GM12878 (cell line): Measurements from ENCODE around the gene ZBED1. TPM values are rescaled to one million over a fixed set of nuclear protein-coding genes. Genes with fewer than 3 reads are reported as not detected.

Experiments used
- ATAC-seq: fragments of 200-7000 bp; cut with Tn5 transposase; 3 replicates; pipeline ENCODE4 v1.9.1; 2020; ENCODE audit warnings: mild to moderate bottlenecking, moderate library complexity
- BruUV-seq: library from RNA; stranded (reverse); fragments of 400-500 nt; replicated peaks from 2 replicates; lab custom pipeline; 2021; lab: Mats Ljungman, UMichigan
- CTCF ChIA-PET: fragments of 300-600 bp; sonication (Branson Sonifier 250); formaldehyde crosslinking; extraction: SDS; loops from one replicate; lab custom pipeline; 2021; ENCODE audit warnings: inconsistent platforms; lab: Yijun Ruan, JAX
- POLR2A ChIA-PET: fragments of 350-600 bp; formaldehyde crosslinking; extraction: SDS; loops from one replicate; lab custom pipeline; 2021; ENCODE audit warnings: inconsistent platforms; lab: Charles Lee
- RAD21 ChIA-PET: fragments of 300-600 bp; sonication (Branson Sonifier 250); formaldehyde crosslinking; loops from one replicate; lab custom pipeline; 2023; ENCODE audit warnings: antibody characterized with exemption; ENCODE audit not compliant: unreplicated experiment; lab: Charles Lee
- SMC1A ChIA-PET: fragments of 300-600 bp; sonication (Branson Sonifier 250); formaldehyde crosslinking; loops from one replicate; lab custom pipeline; 2023; ENCODE audit not compliant: unreplicated experiment, uncharacterized antibody; lab: Charles Lee
- DNase-seq: peaks from one replicate; pipeline ENCODE4 v3.0.0-alpha.2; 2011; ENCODE audit warnings: low read depth, low spot score
- FAIRE-seq: peaks from 3 replicates; lab custom pipeline; 2011; peaks lifted over from hg19 to GRCh38; lab: Jason Lieb, UNC
- H2AFZ ChIP-seq: 2 replicates; pipeline ENCODE4 v1.6.0; 2011; ENCODE audit warnings: low read depth, low read length, control low read depth; ENCODE audit not compliant: control insufficient read depth
- H3K27ac ChIP-seq: 2 replicates; pipeline ENCODE4 v1.5.1; 2011; ENCODE audit warnings: control low read depth; ENCODE audit not compliant: control insufficient read depth, insufficient read depth
- H3K27me3 ChIP-seq, 2 experiments: replicated peaks in 1 of 2; 2 replicates each; pipeline versions ENCODE4 v1.6.0 to v1.6.1; 2011; ENCODE audit warnings: low read length in 1 of 2; ENCODE audit not compliant: control insufficient read depth in 2 of 2, insufficient read depth in 2 of 2
- H3K36me3 ChIP-seq, 2 experiments: 2 replicates each; pipeline ENCODE4 v1.5.1; 2011; ENCODE audit warnings: low read length in 1 of 2; ENCODE audit not compliant: control insufficient read depth in 2 of 2, insufficient read depth in 2 of 2
- H3K4me1 ChIP-seq: 2 replicates; pipeline ENCODE4 v1.6.1; 2011; ENCODE audit warnings: mild to moderate bottlenecking, low read length, moderate library complexity, mixed read lengths; ENCODE audit not compliant: control insufficient read depth, insufficient read depth
- H3K4me2 ChIP-seq: 2 replicates; pipeline ENCODE4 v1.6.0; 2011; ENCODE audit warnings: control low read depth; ENCODE audit not compliant: control insufficient read depth, insufficient read depth
- H3K4me3 ChIP-seq: fragments of 200-600 bp; sonication (generic); 2 replicates; pipeline ENCODE4 v1.5.1; 2016
- H3K79me2 ChIP-seq: 2 replicates; pipeline ENCODE4 v1.6.0; 2011; ENCODE audit warnings: low read length; ENCODE audit not compliant: control insufficient read depth, insufficient read depth
- H3K9ac ChIP-seq: 2 replicates; pipeline ENCODE4 v1.8.0; 2011; ENCODE audit warnings: low read length, control low read depth, mixed read lengths; ENCODE audit not compliant: control insufficient read depth, insufficient read depth
- H3K9me3 ChIP-seq: replicated peaks from 3 replicates; pipeline ENCODE4 v1.5.1; 2011; ENCODE audit warnings: mild to moderate bottlenecking, low read length; ENCODE audit not compliant: control insufficient read depth, insufficient read depth
- H4K20me1 ChIP-seq: 2 replicates; pipeline ENCODE4 v1.6.0; 2011; ENCODE audit not compliant: control insufficient read depth, insufficient read depth
- RAD21 ChIP-seq: IDR thresholded peaks from 2 replicates; pipeline ENCODE4 v1.6.1; 2011; ENCODE audit warnings: mild to moderate bottlenecking, low read depth, low read length, moderate library complexity; ENCODE audit not compliant: insufficient read depth
- SMAD1 ChIP-seq: fragments of 450-650 bp; IDR thresholded peaks from 2 replicates; pipeline ENCODE4 v1.6.1; 2018; ENCODE audit warnings: mild to moderate bottlenecking, low read depth; ENCODE audit not compliant: partially characterized antibody
- SP1 ChIP-seq: IDR thresholded peaks from one replicate; pipeline ENCODE4 v1.6.1; 2011; ENCODE audit warnings: low read depth, low read length
- TAF1 ChIP-seq: IDR thresholded peaks from 2 replicates; pipeline ENCODE4 v1.6.1; 2011; ENCODE audit warnings: mild to moderate bottlenecking, low read depth, low read length, borderline replicate concordance
- WGBS: methylation state at CpG from one replicate; pipeline ENCODE4 v1.1.6; 2016; ENCODE audit warnings: low lambda C conversion rate; ENCODE audit not compliant: insufficient replicate concordance, insufficient coverage; ENCODE audit errors: missing lambda C conversion rate; 5-methylcytosine and 5-hydroxymethylcytosine counted together
- in situ Hi-C: fragments of 300-500 bp; cut with MboI; formaldehyde crosslinking; loops from 9 replicates; pipeline ENCODE4 v1.14.3; 2018; ENCODE audit warnings: mixed read lengths
- intact Hi-C: fragments of 100-400 bp; cut with micrococcal nuclease; formaldehyde crosslinking; loops from one replicate; pipeline ENCODE4 v1.14.2; 2022; ENCODE audit not compliant: unreplicated experiment
- polyA plus RNA-seq, 11 experiments: library from polyadenylated mRNA; depleted of rRNA in 4 of 11; unstranded in 6 of 11; stranded (reverse) in 5 of 11; fragments of >200 nt; fragmentation: Nextera tagmentation in 4 of 11; fragmentation: Illumina TruSeq in 1 of 11; extraction: Ambion mirVana in 4 of 11; extraction: Trizol in 1 of 11; gene quantifications; 1 replicate in 1 of 11; 2 replicates in 10 of 11; pipeline versions ENCODE4 v1.2.1 to v1.2.3, GENCODE V29; 2011 to 2016; ENCODE audit warnings: inconsistent platforms in 2 of 11, missing spikeins in 2 of 11, low read depth in 1 of 11
- total RNA-seq, 4 experiments: library from RNA; depleted of rRNA in 3 of 4; stranded (reverse); fragments of >200 nt in 3 of 4; fragmentation: Illumina TruSeq in 1 of 4; extraction: Trizol in 1 of 4; gene quantifications; 2 replicates each; pipeline versions ENCODE4 v1.2.1 to v1.2.3, GENCODE V29; 2013 to 2021
- TF ChIP-seq, protein P1 (sequence below): IDR thresholded peaks from 2 replicates; pipeline ENCODE4 v1.6.1; 2011; ENCODE audit warnings: borderline replicate concordance, low read depth, mild to moderate bottlenecking, moderate library complexity, mixed read lengths, low read length; ENCODE audit not compliant: insufficient read depth; ENCODE audit errors: extremely low read length
- TF ChIP-seq, protein P2 (sequence below): IDR thresholded peaks from 2 replicates; pipeline ENCODE4 v1.6.1; 2012; ENCODE audit warnings: mild to moderate bottlenecking, low read depth, low read length
- TF ChIP-seq, protein P3 (sequence below): IDR thresholded peaks from 2 replicates; pipeline ENCODE4 v1.6.1; 2011; ENCODE audit warnings: mild to moderate bottlenecking, low read depth, low read length, moderate library complexity; ENCODE audit not compliant: insufficient replicate concordance

The ZBED1 gene
- total and polyA plus RNA-seq, 10 of the 15 experiments (the other 5 are each of a cell fraction or from before 2014, with no cell fraction given) = 1.9 to 75.5 (median 40.5) TPM

DNA sequence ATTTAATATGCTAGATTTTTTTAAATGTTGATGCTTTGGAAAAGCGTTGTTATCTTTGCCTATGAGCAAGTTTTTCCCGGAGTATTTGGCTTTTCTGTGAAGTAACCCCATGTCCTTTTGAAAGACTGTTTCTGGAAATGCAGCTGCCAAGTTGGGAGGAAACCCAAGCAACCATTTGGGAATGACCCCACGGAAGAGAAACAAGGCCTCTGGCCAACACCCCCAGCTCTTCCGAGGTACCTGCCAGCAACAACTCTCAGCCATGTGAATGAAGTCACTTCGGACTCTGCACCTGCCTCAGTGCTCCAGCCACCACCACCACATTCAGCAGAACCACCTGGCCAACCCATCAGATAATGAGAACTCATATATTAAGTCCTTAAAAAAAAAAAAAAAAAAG is 36.2 kb upstream of the ZBED1 start:
- no peak for TF ChIP-seq TAF1
- TF ChIP-seq, protein P1, sequence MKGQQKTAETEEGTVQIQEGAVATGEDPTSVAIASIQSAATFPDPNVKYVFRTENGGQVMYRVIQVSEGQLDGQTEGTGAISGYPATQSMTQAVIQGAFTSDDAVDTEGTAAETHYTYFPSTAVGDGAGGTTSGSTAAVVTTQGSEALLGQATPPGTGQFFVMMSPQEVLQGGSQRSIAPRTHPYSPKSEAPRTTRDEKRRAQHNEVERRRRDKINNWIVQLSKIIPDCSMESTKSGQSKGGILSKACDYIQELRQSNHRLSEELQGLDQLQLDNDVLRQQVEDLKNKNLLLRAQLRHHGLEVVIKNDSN = no peak
- TF ChIP-seq SMAD1 = no peak
- TF ChIP-seq SP1 = no peak
- TF ChIP-seq RAD21 = no peak
- TF ChIP-seq, protein P2, sequence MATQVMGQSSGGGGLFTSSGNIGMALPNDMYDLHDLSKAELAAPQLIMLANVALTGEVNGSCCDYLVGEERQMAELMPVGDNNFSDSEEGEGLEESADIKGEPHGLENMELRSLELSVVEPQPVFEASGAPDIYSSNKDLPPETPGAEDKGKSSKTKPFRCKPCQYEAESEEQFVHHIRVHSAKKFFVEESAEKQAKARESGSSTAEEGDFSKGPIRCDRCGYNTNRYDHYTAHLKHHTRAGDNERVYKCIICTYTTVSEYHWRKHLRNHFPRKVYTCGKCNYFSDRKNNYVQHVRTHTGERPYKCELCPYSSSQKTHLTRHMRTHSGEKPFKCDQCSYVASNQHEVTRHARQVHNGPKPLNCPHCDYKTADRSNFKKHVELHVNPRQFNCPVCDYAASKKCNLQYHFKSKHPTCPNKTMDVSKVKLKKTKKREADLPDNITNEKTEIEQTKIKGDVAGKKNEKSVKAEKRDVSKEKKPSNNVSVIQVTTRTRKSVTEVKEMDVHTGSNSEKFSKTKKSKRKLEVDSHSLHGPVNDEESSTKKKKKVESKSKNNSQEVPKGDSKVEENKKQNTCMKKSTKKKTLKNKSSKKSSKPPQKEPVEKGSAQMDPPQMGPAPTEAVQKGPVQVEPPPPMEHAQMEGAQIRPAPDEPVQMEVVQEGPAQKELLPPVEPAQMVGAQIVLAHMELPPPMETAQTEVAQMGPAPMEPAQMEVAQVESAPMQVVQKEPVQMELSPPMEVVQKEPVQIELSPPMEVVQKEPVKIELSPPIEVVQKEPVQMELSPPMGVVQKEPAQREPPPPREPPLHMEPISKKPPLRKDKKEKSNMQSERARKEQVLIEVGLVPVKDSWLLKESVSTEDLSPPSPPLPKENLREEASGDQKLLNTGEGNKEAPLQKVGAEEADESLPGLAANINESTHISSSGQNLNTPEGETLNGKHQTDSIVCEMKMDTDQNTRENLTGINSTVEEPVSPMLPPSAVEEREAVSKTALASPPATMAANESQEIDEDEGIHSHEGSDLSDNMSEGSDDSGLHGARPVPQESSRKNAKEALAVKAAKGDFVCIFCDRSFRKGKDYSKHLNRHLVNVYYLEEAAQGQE = no peak
- TF ChIP-seq, protein P3, sequence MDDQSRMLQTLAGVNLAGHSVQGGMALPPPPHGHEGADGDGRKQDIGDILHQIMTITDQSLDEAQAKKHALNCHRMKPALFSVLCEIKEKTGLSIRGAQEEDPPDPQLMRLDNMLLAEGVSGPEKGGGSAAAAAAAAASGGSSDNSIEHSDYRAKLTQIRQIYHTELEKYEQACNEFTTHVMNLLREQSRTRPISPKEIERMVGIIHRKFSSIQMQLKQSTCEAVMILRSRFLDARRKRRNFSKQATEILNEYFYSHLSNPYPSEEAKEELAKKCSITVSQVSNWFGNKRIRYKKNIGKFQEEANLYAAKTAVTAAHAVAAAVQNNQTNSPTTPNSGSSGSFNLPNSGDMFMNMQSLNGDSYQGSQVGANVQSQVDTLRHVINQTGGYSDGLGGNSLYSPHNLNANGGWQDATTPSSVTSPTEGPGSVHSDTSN = no peak

More for the DNA sequence above, 36.2 kb upstream of the ZBED1 start:
- H3K36me3 ChIP-seq = no peaks in the 10 kb centered on the region
- BruUV-seq = no TSS peak
- H3K4me2 ChIP-seq = no peak overlapping the region
- H3K4me1 ChIP-seq = no peaks in the 10 kb centered on the region
- no peaks in the 10 kb centered on the region for H4K20me1 ChIP-seq
- in situ Hi-C loops = no loop called here
- no peak for DNase-seq
- no peak for ATAC-seq
- RAD21 ChIA-PET = no interaction called here
- no peak overlapping the region for H3K27ac ChIP-seq
- POLR2A ChIA-PET = no interaction called here
- FAIRE-seq = no peak
- H2AFZ ChIP-seq = no peak overlapping the region
- SMC1A ChIA-PET = no interaction called here
- H3K27me3 ChIP-seq = no peaks in the 10 kb centered on the region
- intact Hi-C loops = no loop called here
- no peaks in the 10 kb centered on the region; the same call in 2 of the 3 replicates for H3K9me3 ChIP-seq
- 68% methylated on average over 5 of the region's 5 CpGs for WGBS
- H3K79me2 ChIP-seq = no peaks in the 10 kb centered on the region
- no peak overlapping the region for H3K4me3 ChIP-seq
- no peak overlapping the region for H3K9ac ChIP-seq
- CTCF ChIA-PET = no interaction called here
